LNCaP clone FGC (cell line): ENCODE measurements around the gene ZDHHC18.

Source experiments
- DNase-seq: peaks from one replicate; pipeline ENCODE4 v3.0.0-alpha.2; 2011; ENCODE audit warnings: low read depth
- H3K4me3 ChIP-seq: 2 replicates; pipeline ENCODE4 v1.5.1; 2011; ENCODE audit warnings: mild to moderate bottlenecking, low read depth, low read length, control low read depth
- TF ChIP-seq, protein P1 (sequence below): IDR thresholded peaks from 2 replicates; pipeline ENCODE4 v1.5.1; 2012; ENCODE audit warnings: mild to moderate bottlenecking; ENCODE audit not compliant: control insufficient read depth, insufficient read depth; ENCODE audit errors: extremely low read depth

Gene ZDHHC18

DNA sequence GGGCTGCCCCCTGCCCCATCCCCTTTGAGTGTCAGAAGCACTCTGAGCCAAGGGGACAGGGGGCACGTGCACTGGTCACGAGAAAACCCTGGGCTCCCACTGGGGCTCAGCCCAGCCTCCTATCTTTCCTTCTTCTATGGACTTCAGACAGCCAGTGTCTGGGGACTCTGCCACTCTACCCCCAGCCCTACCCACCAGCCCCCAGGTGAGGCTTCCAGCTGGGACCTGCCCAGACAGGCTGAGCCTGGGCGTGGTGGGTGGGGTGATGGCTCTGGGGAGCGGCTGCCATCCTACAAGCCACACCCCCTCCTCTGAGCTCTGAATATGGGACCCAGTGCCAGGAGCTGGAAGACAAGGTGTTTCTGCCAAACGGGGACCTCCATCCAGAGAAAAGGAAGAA is 28.4 kb downstream of the ZDHHC18 start:
- DNase-seq, result no peak
- TF ChIP-seq, protein P1, sequence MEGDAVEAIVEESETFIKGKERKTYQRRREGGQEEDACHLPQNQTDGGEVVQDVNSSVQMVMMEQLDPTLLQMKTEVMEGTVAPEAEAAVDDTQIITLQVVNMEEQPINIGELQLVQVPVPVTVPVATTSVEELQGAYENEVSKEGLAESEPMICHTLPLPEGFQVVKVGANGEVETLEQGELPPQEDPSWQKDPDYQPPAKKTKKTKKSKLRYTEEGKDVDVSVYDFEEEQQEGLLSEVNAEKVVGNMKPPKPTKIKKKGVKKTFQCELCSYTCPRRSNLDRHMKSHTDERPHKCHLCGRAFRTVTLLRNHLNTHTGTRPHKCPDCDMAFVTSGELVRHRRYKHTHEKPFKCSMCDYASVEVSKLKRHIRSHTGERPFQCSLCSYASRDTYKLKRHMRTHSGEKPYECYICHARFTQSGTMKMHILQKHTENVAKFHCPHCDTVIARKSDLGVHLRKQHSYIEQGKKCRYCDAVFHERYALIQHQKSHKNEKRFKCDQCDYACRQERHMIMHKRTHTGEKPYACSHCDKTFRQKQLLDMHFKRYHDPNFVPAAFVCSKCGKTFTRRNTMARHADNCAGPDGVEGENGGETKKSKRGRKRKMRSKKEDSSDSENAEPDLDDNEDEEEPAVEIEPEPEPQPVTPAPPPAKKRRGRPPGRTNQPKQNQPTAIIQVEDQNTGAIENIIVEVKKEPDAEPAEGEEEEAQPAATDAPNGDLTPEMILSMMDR, result no peak
- H3K4me3 ChIP-seq, result no peak overlapping the region

GRCh38 chr1:26855636-26856035 is 29.1 kb downstream of the ZDHHC18 start:
- no peak for DNase-seq
- H3K4me3 ChIP-seq, result no peak overlapping the region
- TF ChIP-seq, protein P1, result no peak

GRCh38 chr1:26856181-26856580 is 29.7 kb downstream of the ZDHHC18 start:
- no peak overlapping the region for H3K4me3 ChIP-seq
- TF ChIP-seq, protein P1, result no peak
- no peak for DNase-seq

DNA sequence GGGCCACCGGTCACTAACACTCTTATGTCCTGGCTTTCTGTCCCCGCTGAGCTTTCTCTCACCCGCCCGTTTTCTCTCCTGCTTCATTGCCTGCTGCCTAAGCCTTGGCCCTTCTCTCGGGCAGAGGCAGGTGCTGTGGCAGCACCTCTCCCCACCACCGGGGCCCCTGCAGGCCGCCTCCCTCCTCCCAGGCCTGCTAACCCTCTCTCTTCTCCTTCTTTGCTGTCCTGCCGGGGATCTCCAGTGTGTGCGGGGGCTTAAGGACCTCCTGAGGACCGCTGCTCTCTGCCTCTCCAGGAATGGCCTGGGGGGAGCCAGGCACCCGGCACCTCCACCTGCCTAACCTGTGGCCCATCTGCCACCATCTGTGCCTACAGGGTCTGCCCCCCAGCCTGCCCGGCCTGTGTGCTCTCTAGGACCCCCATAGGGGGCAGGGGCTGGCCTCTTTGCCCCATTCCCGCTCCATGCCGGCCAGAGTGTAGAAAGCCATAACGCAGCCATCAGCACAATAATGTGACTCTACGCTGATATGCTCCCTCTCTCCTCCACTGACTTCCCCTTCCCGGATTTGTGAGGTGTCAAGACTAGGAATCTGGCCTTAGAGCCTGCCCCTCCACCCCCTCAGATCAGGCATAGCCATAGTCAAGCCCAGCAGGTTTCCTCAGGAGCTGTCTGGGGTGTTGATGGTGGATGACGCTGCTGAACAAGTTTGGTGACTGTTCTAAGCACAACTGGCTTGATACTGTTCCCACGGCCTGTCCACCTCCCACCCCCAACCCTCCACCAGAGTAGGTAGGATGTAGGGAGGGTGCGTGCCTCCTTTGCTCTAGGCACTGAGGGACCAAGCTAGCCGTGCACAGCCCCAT is 30.3 kb downstream of the ZDHHC18 start:
- DNase-seq, result no peak
- H3K4me3 ChIP-seq, result no peak overlapping the region
- TF ChIP-seq, protein P1, result no peak

DNA sequence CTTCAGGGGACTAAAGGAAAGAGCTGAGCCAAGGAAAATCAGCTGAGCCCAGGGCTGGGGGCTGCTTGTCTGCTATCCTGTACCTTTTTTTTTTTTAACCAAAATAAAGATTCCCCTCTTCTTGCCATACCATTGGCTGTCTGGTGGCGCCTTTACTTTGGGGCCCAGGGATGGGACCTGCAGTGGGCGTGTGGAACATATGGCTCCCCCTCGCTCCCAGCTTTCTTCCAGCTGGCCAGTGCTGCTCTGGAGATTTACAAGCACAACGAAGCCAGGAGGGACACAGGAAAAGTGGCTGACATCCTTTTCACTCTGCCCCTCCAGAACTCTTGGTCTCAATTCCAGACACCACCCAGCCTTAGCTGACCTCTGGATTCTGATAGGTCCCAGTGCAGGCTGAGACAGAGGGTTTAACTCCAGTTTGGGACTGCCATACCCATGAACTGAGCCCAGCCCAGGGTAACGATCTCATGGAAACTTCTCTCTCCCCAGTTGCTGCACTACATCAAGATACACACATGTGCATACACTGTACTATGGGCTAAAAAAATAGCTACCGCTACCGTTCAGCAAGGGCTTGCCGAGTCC is 31.1 kb downstream of the ZDHHC18 start:
- no peak for DNase-seq

GRCh38 chr1:26858160-26858559 is 31.7 kb downstream of the ZDHHC18 start:
- TF ChIP-seq, protein P1, result no peak
- H3K4me3 ChIP-seq, result no peak overlapping the region
- DNase-seq, result no peak

More for the DNA sequence above, 31.1 kb downstream of the ZDHHC18 start:
- TF ChIP-seq, protein P1, result no peak
- no peak overlapping the region for H3K4me3 ChIP-seq
